GM12878 (cell line): ENCODE measurements around the gene MAPRE3. TPM values are rescaled to one million over a fixed set of nuclear protein-coding genes. Genes with fewer than 3 reads are reported as not detected.

Source experiments
- ATAC-seq: fragments of 200-7000 bp; cut with Tn5 transposase; 3 replicates; pipeline ENCODE4 v1.9.1; 2020; ENCODE audit warnings: mild to moderate bottlenecking, moderate library complexity
- BruUV-seq: library from RNA; stranded (reverse); fragments of 400-500 nt; replicated peaks from 2 replicates; lab custom pipeline; 2021; lab: Mats Ljungman, UMichigan
- CTCF ChIA-PET: fragments of 300-600 bp; sonication (Branson Sonifier 250); formaldehyde crosslinking; extraction: SDS; loops from one replicate; lab custom pipeline; 2021; ENCODE audit warnings: inconsistent platforms; lab: Yijun Ruan, JAX
- POLR2A ChIA-PET: fragments of 350-600 bp; formaldehyde crosslinking; extraction: SDS; loops from one replicate; lab custom pipeline; 2021; ENCODE audit warnings: inconsistent platforms; lab: Charles Lee
- RAD21 ChIA-PET: fragments of 300-600 bp; sonication (Branson Sonifier 250); formaldehyde crosslinking; loops from one replicate; lab custom pipeline; 2023; ENCODE audit warnings: antibody characterized with exemption; ENCODE audit not compliant: unreplicated experiment; lab: Charles Lee
- SMC1A ChIA-PET: fragments of 300-600 bp; sonication (Branson Sonifier 250); formaldehyde crosslinking; loops from one replicate; lab custom pipeline; 2023; ENCODE audit not compliant: unreplicated experiment, uncharacterized antibody; lab: Charles Lee
- DNase-seq: peaks from one replicate; pipeline ENCODE4 v3.0.0-alpha.2; 2011; ENCODE audit warnings: low read depth, low spot score
- FAIRE-seq: peaks from 3 replicates; lab custom pipeline; 2011; peaks lifted over from hg19 to GRCh38; lab: Jason Lieb, UNC
- H2AFZ ChIP-seq: 2 replicates; pipeline ENCODE4 v1.6.0; 2011; ENCODE audit warnings: low read depth, low read length, control low read depth; ENCODE audit not compliant: control insufficient read depth
- H3K27ac ChIP-seq: 2 replicates; pipeline ENCODE4 v1.5.1; 2011; ENCODE audit warnings: control low read depth; ENCODE audit not compliant: control insufficient read depth, insufficient read depth
- H3K27me3 ChIP-seq, 2 experiments: replicated peaks in 1 of 2; 2 replicates each; pipeline versions ENCODE4 v1.6.0 to v1.6.1; 2011; ENCODE audit warnings: low read length in 1 of 2; ENCODE audit not compliant: control insufficient read depth in 2 of 2, insufficient read depth in 2 of 2
- H3K36me3 ChIP-seq, 2 experiments: 2 replicates each; pipeline ENCODE4 v1.5.1; 2011; ENCODE audit warnings: low read length in 1 of 2; ENCODE audit not compliant: control insufficient read depth in 2 of 2, insufficient read depth in 2 of 2
- H3K4me1 ChIP-seq: 2 replicates; pipeline ENCODE4 v1.6.1; 2011; ENCODE audit warnings: mild to moderate bottlenecking, low read length, moderate library complexity, mixed read lengths; ENCODE audit not compliant: control insufficient read depth, insufficient read depth
- H3K4me2 ChIP-seq: 2 replicates; pipeline ENCODE4 v1.6.0; 2011; ENCODE audit warnings: control low read depth; ENCODE audit not compliant: control insufficient read depth, insufficient read depth
- H3K4me3 ChIP-seq: fragments of 200-600 bp; sonication (generic); 2 replicates; pipeline ENCODE4 v1.5.1; 2016
- H3K79me2 ChIP-seq: 2 replicates; pipeline ENCODE4 v1.6.0; 2011; ENCODE audit warnings: low read length; ENCODE audit not compliant: control insufficient read depth, insufficient read depth
- H3K9ac ChIP-seq: 2 replicates; pipeline ENCODE4 v1.8.0; 2011; ENCODE audit warnings: low read length, control low read depth, mixed read lengths; ENCODE audit not compliant: control insufficient read depth, insufficient read depth
- H3K9me3 ChIP-seq: replicated peaks from 3 replicates; pipeline ENCODE4 v1.5.1; 2011; ENCODE audit warnings: mild to moderate bottlenecking, low read length; ENCODE audit not compliant: control insufficient read depth, insufficient read depth
- H4K20me1 ChIP-seq: 2 replicates; pipeline ENCODE4 v1.6.0; 2011; ENCODE audit not compliant: control insufficient read depth, insufficient read depth
- CBX3 ChIP-seq: fragments of 200-600 bp; sonication (generic); IDR thresholded peaks from 2 replicates; pipeline ENCODE4 v1.6.1; 2016; ENCODE audit warnings: low read depth, borderline replicate concordance
- E2F4 ChIP-seq: IDR thresholded peaks from 2 replicates; pipeline ENCODE4 v1.6.1; 2012; ENCODE audit warnings: low read depth, low read length, improper control_type of control experiment
- HDAC6 ChIP-seq: fragments of 200-600 bp; sonication (generic); IDR thresholded peaks from one replicate; pipeline ENCODE4 v1.8.0; 2017; ENCODE audit warnings: antibody characterized with exemption; ENCODE audit not compliant: unreplicated experiment
- KLF5 ChIP-seq: fragments of 450-650 bp; IDR thresholded peaks from 2 replicates; pipeline ENCODE4 v1.6.1; 2014; ENCODE audit warnings: mild to moderate bottlenecking; ENCODE audit not compliant: partially characterized antibody
- MEF2B ChIP-seq: fragments of 450-650 bp; IDR thresholded peaks from 2 replicates; pipeline ENCODE4 v1.6.1; 2018; ENCODE audit warnings: mild to moderate bottlenecking, moderate library complexity; ENCODE audit not compliant: partially characterized antibody, poor library complexity, severe bottlenecking
- NFYA ChIP-seq: IDR thresholded peaks from 2 replicates; pipeline ENCODE4 v1.6.1; 2011; ENCODE audit warnings: low read depth, mild to moderate bottlenecking, low read length, improper control_type of control experiment, borderline replicate concordance
- NRF1 ChIP-seq: conservative IDR thresholded peaks from 2 replicates; pipeline ENCODE4 v1.6.1; 2011; ENCODE audit warnings: mild to moderate bottlenecking, low read depth, low read length, improper control_type of control experiment
- SIX5 ChIP-seq: IDR thresholded peaks from 2 replicates; pipeline ENCODE4 v1.6.1; 2011; ENCODE audit warnings: mild to moderate bottlenecking, low read depth, low read length, moderate library complexity; ENCODE audit not compliant: severe bottlenecking
- SRF ChIP-seq, 2 experiments: IDR thresholded peaks; 2 replicates each; pipeline ENCODE4 v1.6.1; 2011; ENCODE audit warnings: low read depth in 2 of 2, low read length in 2 of 2, mild to moderate bottlenecking in 1 of 2, moderate library complexity in 1 of 2
- STAT3 ChIP-seq: IDR thresholded peaks from 2 replicates; pipeline ENCODE4 v1.6.1; 2011; ENCODE audit warnings: low read depth, low read length, improper control_type of control experiment
- TBL1XR1 ChIP-seq: IDR thresholded peaks from 2 replicates; pipeline ENCODE4 v1.6.1; 2012; ENCODE audit warnings: low read depth, low read length, improper control_type of control experiment
- ZBTB33 ChIP-seq: fragments of 450-650 bp; IDR thresholded peaks from 2 replicates; pipeline ENCODE4 v1.6.1; 2017; ENCODE audit warnings: mild to moderate bottlenecking
- ZNF217 ChIP-seq: fragments of 450-650 bp; IDR thresholded peaks from 2 replicates; pipeline ENCODE4 v1.6.1; 2017; ENCODE audit warnings: antibody characterized with exemption, mild to moderate bottlenecking
- ZNF274 ChIP-seq: IDR thresholded peaks from one replicate; pipeline ENCODE4 v1.8.0; 2011; ENCODE audit not compliant: insufficient read length, insufficient read depth
- WGBS: methylation state at CpG from one replicate; pipeline ENCODE4 v1.1.6; 2016; ENCODE audit warnings: low lambda C conversion rate; ENCODE audit not compliant: insufficient replicate concordance, insufficient coverage; ENCODE audit errors: missing lambda C conversion rate; 5-methylcytosine and 5-hydroxymethylcytosine counted together
- in situ Hi-C: fragments of 300-500 bp; cut with MboI; formaldehyde crosslinking; loops from 9 replicates; pipeline ENCODE4 v1.14.3; 2018; ENCODE audit warnings: mixed read lengths
- intact Hi-C: fragments of 100-400 bp; cut with micrococcal nuclease; formaldehyde crosslinking; loops from one replicate; pipeline ENCODE4 v1.14.2; 2022; ENCODE audit not compliant: unreplicated experiment
- polyA plus RNA-seq, 11 experiments: library from polyadenylated mRNA; depleted of rRNA in 4 of 11; unstranded in 6 of 11; stranded (reverse) in 5 of 11; fragments of >200 nt; fragmentation: Nextera tagmentation in 4 of 11; fragmentation: Illumina TruSeq in 1 of 11; extraction: Ambion mirVana in 4 of 11; extraction: Trizol in 1 of 11; gene quantifications; 1 replicate in 1 of 11; 2 replicates in 10 of 11; pipeline versions ENCODE4 v1.2.1 to v1.2.3, GENCODE V29; 2011 to 2016; ENCODE audit warnings: inconsistent platforms in 2 of 11, missing spikeins in 2 of 11, low read depth in 1 of 11
- total RNA-seq, 4 experiments: library from RNA; depleted of rRNA in 3 of 4; stranded (reverse); fragments of >200 nt in 3 of 4; fragmentation: Illumina TruSeq in 1 of 4; extraction: Trizol in 1 of 4; gene quantifications; 2 replicates each; pipeline versions ENCODE4 v1.2.1 to v1.2.3, GENCODE V29; 2013 to 2021
- TF ChIP-seq, protein P1 (sequence below): fragments of 450-650 bp; IDR thresholded peaks from 2 replicates; pipeline ENCODE4 v1.6.1; 2016; ENCODE audit warnings: mild to moderate bottlenecking

Gene MAPRE3
- total and polyA plus RNA-seq, 10 of the 15 experiments (the other 5 are each of a cell fraction or from before 2014, with no cell fraction given), result 0.03 to 1.3 (median 0.73) TPM; not detected in 1

GRCh38 chr2:27076323-27076722 lies 105.9 kb downstream of the MAPRE3 start:
- no peak for ATAC-seq
- Histone ChIP-seq H4K20me1 (no peaks in the 10 kb centered on the region), H3K4me1 (peaks cover 41% of the 10 kb centered on the region), H3K36me3 (no peaks in the 10 kb centered on the region), H3K4me3 (no peak overlapping the region), H3K79me2 (peaks cover 2% of the 10 kb centered on the region)
- CTCF ChIA-PET, result interaction anchor here (1.1 kb wide), 2 partner anchors 11 to 25 kb away, joined by 3 to 9 read pairs; partner anchors contain the start of genes AGBL5 and KHK
- BruUV-seq, result no TSS peak
- POLR2A ChIA-PET, result interaction anchor here (0.7 kb wide), 1 partner anchor 26 kb away, joined by 3 read pairs; the partner anchor contains the start of gene AGBL5
- WGBS, result 92% methylated on average over 4 of the region's 4 CpGs
- RAD21 ChIA-PET, result no interaction called here
- TF ChIP-seq ZNF274 (no peak), HDAC6 (no peak), MEF2B (no peak), KLF5 (no peak), NFYA (no peak), NRF1 (no peak), E2F4 (no peak), STAT3 (no peak), TBL1XR1 (no peak), CBX3 (no peak), ZBTB33 (no peak), SRF (IDR thresholded peaks at IDR 0.05; ENCODE audit: low read depth in 2 of 2, low read length in 2 of 2) (no peak), SIX5 (no peak), ZNF217 (no peak)
- TF ChIP-seq, protein P1, sequence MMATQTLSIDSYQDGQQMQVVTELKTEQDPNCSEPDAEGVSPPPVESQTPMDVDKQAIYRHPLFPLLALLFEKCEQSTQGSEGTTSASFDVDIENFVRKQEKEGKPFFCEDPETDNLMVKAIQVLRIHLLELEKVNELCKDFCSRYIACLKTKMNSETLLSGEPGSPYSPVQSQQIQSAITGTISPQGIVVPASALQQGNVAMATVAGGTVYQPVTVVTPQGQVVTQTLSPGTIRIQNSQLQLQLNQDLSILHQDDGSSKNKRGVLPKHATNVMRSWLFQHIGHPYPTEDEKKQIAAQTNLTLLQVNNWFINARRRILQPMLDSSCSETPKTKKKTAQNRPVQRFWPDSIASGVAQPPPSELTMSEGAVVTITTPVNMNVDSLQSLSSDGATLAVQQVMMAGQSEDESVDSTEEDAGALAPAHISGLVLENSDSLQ, result no peak
- TF ChIP-seq, all 136 proteins: peak for 0
- Histone ChIP-seq H2AFZ (no peak overlapping the region), H3K9me3 (no peaks in the 10 kb centered on the region), H3K4me2 (no peak overlapping the region), H3K9ac (no peak overlapping the region), H3K27me3 (no peaks in the 10 kb centered on the region), H3K27ac (no peak overlapping the region)
- in situ Hi-C loops, result no loop called here
- SMC1A ChIA-PET, result interaction anchor here (0.7 kb wide), 1 partner anchor 31 kb away, joined by 3 read pairs; no protein-coding TSS in a partner anchor
- intact Hi-C loops, result no loop called here
- DNase-seq (no peak), FAIRE-seq (no peak)
